SIG-M5 (cell line): ENCODE measurements around the gene DZIP3.

Experiments
- DNase-seq: peaks from one replicate; lab custom pipeline; 2025; lab: John Stamatoyannopoulos, UW

DZIP3 gene

GRCh38 chr3:108705045-108705444 lies 115.5 kb downstream of the DZIP3 start:
- DNase-seq: no peak

- no peak for DNase-seq
These were observed 123.5 kb downstream of the DZIP3 start for GRCh38 chr3:108713009-108713516.

DNA sequence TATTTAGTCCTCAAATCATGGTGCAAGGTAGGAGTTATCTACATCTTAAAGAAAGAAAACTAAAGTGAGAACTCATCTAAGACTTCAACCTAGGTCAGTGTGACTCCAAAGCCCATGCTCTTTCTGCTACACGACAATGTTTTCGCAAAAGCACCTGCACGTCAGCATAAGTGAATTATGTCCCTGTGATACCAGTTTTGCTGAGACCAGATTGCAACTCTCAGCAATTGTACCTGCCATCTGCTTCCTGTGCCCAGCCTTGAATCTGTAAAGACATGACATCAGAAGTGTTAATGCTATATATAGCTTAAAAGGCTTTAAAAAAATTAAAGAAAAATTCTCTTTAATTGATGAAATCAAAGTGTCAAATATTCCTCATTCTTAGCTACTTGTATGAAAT lies 124.3 kb downstream of the DZIP3 start:
- DNase-seq: no peak

DNA sequence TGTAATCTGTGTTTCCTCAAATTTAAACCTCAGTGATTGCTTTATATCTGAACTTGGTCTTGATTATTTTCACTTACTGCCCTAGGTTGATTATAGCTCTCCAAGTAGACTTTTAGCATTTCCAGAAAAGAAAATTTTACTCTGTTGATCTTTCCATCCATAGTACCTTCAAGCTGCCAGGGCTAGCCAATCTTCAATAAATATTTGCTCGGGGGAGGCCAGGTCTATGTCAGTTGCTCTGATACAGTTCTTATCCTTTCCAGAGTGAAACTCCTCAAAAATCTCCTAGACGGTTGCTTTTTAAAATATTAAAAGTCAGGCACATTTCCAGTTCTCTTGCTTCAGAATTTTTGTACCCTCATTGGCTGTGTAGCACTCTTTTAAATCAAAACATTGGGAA lies 128.9 kb downstream of the DZIP3 start:
- DNase-seq: no peak

GRCh38 chr3:108719178-108719806 lies 129.8 kb downstream of the DZIP3 start:
- no peak for DNase-seq

- no peak for DNase-seq
These were observed 133.2 kb downstream of the DZIP3 start for GRCh38 chr3:108722724-108723123.

DNA sequence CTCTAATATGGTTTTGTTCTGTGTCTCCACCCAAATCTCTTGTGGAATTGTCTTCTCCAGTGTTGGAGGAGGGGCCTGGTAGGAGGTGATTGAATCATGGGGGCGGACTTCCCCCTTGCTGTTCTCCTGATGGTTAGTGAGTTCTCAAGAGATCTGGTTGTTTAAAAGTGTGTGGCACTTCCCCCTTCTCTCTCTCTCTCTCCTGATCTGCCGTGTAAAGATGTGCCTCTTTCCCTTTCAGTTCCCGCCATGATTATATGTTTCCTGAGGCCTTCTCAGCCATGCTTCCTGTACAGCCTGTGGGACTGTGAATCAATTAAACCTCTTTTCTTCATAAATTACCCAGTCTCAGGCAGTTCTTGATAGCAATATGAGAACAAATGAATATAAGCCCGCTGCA lies 134.6 kb downstream of the DZIP3 start:
- no peak for DNase-seq

GRCh38 chr3:108728105-108728504 lies 138.6 kb downstream of the DZIP3 start:
- no peak for DNase-seq

GRCh38 chr3:108728934-108729333 lies 139.4 kb downstream of the DZIP3 start:
- DNase-seq: no peak

GRCh38 chr3:108736821-108737220 lies 147.3 kb downstream of the DZIP3 start:
- DNase-seq: no peak

DNA sequence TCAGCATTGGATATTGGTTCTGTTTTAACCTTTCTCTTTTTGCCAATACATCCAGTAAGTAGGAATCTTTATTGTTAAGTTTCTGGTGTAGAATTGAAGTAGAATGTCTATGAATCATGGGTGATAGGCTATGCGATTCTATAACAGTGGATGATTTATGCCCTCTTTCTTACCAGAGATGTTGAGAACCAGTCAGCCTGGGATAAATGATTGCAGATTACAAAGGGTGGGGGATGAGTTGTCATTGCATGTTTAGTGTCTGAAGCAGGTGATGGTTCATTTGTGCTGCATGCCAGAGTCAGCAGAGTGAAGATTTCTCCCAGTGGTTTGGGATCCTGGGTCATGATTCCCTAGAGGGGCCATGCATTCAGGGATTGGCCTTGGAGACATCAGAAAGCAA lies 153.4 kb downstream of the DZIP3 start:
- DNase-seq: no peak
